RCC 7860 (cell line): Measurements from ENCODE around the gene ZNRF4.

Source experiments
- DNase-seq: peaks from one replicate; pipeline ENCODE4 v3.0.0-alpha.2; 2015; ENCODE audit warnings: low spot score
- FAIRE-seq: peaks from 2 replicates; lab custom pipeline; 2012; peaks lifted over from hg19 to GRCh38; lab: Jason Lieb, UNC

ZNRF4 gene

GRCh38 chr19:5439452-5439851 is 15.8 kb upstream of the ZNRF4 start:
- no peak for DNase-seq
- FAIRE-seq = no peak

GRCh38 chr19:5440299-5440698 is 14.9 kb upstream of the ZNRF4 start:
- DNase-seq = no peak
- no peak for FAIRE-seq

- FAIRE-seq (no peak), DNase-seq (no peak)
Observed at GRCh38 chr19:5443723-5444122, 11.5 kb upstream of the ZNRF4 start.

GRCh38 chr19:5444431-5444830 is 10.8 kb upstream of the ZNRF4 start:
- no peak for FAIRE-seq
- no peak for DNase-seq

- DNase-seq (no peak), FAIRE-seq (no peak)
Observed at GRCh38 chr19:5445071-5445470, 10.1 kb upstream of the ZNRF4 start.

GRCh38 chr19:5445561-5446055 is 9.6 kb upstream of the ZNRF4 start:
- FAIRE-seq (no peak), DNase-seq (no peak)

- no peak for DNase-seq
- no peak for FAIRE-seq
Observed at GRCh38 chr19:5447700-5448311, 7.4 kb upstream of the ZNRF4 start.

- DNase-seq (no peak), FAIRE-seq (no peak)
Observed at GRCh38 chr19:5448374-5448773, 6.8 kb upstream of the ZNRF4 start.

- DNase-seq (no peak), FAIRE-seq (no peak)
Observed at GRCh38 chr19:5450482-5451126, 4.6 kb upstream of the ZNRF4 start.

GRCh38 chr19:5451494-5451893 is 3.7 kb upstream of the ZNRF4 start:
- FAIRE-seq (no peak), DNase-seq (no peak)

GRCh38 chr19:5452594-5453565 is 2.3 kb upstream of the ZNRF4 start:
- no peak for FAIRE-seq
- no peak for DNase-seq

- FAIRE-seq = no peak
- DNase-seq = no peak
Observed at GRCh38 chr19:5454743-5455142, 474 bp upstream of the ZNRF4 start.

- FAIRE-seq (no peak), DNase-seq (no peak)
Observed at GRCh38 chr19:5456130-5456840, 1.1 kb downstream of the ZNRF4 start.

GRCh38 chr19:5456841-5457200 is 1.6 kb downstream of the ZNRF4 start:
- no peak for FAIRE-seq

GRCh38 chr19:5457709-5458108 is 2.5 kb downstream of the ZNRF4 start:
- FAIRE-seq (no peak), DNase-seq (no peak)

More at GRCh38 chr19:5456841-5457200, 1.6 kb downstream of the ZNRF4 start:
- DNase-seq = no peak

- no peak for FAIRE-seq
Observed at GRCh38 chr19:5458420-5458819, 3.2 kb downstream of the ZNRF4 start.

GRCh38 chr19:5459360-5459759 is 4.1 kb downstream of the ZNRF4 start:
- FAIRE-seq (no peak), DNase-seq (no peak)

More at GRCh38 chr19:5458420-5458819, 3.2 kb downstream of the ZNRF4 start:
- no peak for DNase-seq

- FAIRE-seq (no peak), DNase-seq (no peak)
Observed at GRCh38 chr19:5460748-5461147, 5.5 kb downstream of the ZNRF4 start.

- FAIRE-seq (no peak), DNase-seq (no peak)
Observed at GRCh38 chr19:5463959-5464358, 8.7 kb downstream of the ZNRF4 start.

GRCh38 chr19:5466072-5466471 is 10.9 kb downstream of the ZNRF4 start:
- DNase-seq (no peak), FAIRE-seq (no peak)

- no peak for DNase-seq
- no peak for FAIRE-seq
Observed at GRCh38 chr19:5466814-5467291, 11.6 kb downstream of the ZNRF4 start.
